ENCODE results near the gene ERBB3.
A peak's percentile ranks its signal among the peaks of the same experiment; 100 is the strongest.
"Not testable (repeated sequence)": the region's sequence is repeated elsewhere in the genome, so short reads cannot be mapped to it uniquely, and the experiment has no call there.

ERBB3 gene

DNA sequence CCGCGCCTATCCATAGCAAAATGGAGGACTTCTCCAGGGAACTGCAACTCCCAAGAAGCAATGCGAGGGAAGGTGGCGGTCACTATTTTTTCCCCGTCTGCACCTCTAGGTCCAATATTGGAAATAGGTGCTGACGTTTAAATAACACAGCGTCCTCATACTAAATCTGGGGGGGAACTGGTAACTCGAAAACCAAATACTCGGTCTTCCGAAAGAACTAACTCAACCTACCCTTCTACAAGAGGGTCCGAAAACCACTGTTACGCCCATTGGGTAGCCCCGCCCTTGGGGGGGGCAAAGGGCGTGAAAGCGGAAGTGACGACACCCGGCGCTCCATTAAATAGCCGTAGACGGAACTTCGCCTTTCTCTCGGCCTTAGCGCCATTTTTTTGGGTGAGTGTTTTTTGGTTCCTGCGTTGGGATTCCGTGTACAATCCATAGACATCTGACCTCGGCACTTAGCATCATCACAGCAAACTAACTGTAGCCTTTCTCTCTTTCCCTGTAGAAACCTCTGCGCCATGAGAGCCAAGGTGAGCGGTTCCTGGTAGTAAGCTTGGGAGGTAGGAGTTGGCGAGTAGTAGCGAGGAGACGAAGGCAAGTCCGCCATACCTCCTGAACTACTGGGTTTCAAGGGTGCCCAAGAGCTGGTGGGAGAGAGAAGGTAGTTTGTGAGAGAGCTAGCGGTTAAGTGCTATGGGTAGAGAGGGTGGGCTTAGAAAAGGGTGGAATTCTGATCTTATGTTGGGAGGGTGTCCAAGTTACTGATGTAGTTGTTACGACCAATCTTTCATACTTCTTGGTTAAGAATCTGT is 36.5 kb downstream of the ERBB3 start, which contains the start of gene RPL41:
TSS of gene RPL41 (plus strand) at position 367 of the 815 bp plus-strand sequence.
- DNase-seq: peak; percentile 92 to 96

DNA sequence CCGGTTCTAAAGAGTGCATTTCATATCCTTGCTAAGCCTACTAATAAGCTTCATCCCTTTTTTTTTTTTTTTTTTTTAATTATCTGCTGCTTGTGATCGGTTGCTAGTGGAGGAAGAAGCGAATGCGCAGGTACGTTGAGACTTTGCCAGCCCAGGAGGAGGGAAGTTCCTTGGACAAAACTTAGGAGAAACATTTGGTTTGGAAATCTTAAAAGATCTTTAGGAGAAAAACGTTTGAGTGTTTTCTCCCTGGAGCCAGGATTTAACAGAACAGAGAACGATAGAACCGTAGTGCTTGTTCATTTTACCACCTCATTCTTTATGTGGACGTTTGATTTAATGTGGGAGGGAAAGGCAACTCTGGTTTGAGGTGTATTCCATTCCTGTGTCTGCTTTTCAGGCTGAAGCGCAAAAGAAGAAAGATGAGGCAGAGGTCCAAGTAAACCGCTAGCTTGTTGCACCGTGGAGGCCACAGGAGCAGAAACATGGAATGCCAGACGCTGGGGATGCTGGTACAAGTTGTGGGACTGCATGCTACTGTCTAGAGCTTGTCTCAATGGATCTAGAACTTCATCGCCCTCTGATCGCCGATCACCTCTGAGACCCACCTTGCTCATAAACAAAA is 37.2 kb downstream of the ERBB3 start:
- not testable (repeated sequence) for DNase-seq

DNA sequence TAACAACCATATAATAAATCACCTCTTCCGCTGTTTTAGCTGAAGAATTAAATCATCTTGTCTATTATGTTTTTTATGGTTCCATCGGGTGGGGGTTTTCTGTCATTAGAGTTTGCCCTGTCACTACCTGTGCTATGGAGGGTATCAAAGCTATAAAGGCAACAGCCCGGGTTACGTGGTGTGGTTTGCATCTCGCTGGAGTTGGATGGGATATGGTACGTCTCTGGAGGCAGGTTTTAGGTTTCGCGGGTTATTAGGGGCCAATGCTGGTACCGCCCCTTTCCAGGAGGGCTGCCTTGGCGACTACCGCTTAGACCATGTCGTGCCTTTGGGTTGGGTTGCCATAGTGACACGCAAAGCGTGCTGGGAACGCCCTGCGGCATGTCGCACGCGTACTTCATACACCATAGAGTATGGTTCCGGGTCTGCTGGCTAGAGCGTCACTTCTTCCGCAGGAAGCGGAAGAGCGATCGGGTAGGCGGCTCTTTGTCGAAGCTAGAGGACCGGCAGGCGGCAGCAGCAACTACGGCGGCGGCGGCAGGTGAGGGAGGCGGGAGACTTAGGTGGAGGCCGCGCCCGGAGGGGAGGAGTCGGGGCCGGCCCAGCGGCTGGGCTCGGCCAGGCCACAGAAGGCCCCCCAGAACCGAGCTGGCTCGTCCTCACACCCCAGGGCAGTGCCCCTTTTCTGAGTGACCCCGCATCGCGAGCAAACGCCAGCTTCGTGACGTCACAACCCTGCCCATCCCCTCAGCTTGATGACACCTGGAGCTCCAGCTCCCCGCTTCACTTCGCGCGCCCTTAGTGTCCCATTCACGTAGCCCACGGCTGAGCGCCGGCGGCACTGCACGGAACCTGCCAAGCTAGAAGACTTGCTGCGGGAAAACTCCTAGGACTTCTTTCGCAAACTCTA is 38.1 kb downstream of the ERBB3 start, which contains the start of gene ZC3H10:
TSS of gene ZC3H10 (plus strand) at position 489 of the 910 bp plus-strand sequence. CDS start 2,297 bp downstream, outside the sequence.
- DNase-seq: peak; percentile 98 to 99

DNA sequence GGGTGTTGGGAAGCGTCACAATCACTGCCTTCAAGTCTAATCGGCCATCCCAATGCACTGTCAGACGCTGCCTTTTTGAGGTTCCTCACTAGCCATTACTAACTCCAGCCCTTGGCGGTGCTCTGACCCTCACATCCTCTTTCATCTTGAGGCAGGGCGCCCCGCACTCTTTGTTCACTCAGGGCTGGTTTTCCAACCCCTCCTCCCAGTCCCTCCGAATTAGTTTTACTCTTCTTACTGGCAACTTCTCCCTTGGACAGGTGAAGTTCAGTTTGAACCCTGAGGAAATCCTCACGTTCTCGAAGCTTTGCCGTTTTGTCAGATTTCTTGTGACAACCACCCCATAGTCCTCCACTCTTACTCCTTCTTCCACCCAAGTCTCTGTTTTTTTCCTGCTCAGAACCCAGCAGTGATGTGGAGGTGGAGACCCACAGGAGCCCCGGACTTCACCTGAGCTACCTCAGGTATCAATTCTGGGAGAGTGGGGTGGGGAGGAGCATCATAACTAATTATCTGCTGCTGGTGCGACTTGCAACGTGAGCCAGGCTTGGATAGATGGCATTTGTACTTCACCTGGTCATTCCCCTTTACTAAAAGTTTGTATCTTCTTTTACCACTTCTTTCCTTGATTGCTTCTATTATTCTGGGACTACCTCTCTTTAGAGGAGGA is 38.9 kb downstream of the ERBB3 start:
- no peak for DNase-seq

DNA sequence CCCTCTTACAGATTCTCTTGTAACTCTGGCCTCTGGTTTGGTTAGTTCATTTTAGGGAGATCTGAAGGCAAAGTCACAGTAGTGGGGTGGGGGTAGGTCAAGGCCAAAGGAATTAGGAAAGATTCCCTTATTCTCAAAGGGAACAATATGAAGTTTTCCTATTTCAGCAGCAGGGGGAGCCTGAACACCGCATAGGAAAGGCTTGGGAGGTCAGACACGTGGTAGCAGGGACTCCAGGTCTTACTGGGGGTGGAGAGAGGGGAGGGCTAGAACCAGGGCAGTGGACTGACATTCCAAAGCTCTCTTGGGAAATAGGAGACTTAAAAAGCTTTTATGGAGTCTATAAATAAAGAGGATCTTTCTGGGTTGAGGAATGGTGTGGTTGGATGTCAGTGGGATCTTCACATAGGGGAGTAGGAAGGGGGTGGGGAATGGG is 39.4 kb downstream of the ERBB3 start:
- peak; percentile 86 to 90 for DNase-seq

DNA sequence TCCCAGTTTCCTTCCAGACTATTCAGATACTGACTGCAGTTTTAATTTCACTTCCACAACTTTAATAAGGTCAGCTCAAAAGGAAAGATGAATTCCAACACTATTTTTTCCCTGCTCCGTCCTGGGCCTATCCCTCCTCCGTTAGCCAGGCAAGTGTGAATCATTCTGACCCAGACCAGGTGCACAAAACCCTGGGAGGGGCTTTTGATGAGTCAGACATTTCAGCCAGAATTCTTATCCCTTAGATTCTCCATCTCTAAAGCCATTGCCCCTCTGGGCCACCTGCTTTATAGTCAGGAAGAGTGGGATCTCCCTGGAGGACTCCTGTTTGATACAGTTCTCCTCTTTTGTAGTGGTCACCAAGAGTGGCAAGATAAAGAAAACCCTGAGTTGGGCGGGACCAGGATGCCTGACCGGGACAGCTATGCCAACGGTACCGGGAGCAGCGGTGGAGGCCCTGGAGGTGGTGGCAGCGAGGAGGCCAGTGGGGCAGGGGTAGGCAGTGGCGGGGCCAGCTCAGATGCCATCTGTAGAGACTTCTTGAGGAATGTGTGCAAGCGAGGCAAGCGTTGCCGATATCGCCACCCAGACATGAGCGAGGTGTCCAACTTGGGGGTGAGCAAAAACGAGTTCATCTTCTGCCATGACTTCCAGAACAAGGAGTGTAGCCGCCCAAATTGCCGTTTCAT is 40.3 kb downstream of the ERBB3 start:
- no peak for DNase-seq

DNA sequence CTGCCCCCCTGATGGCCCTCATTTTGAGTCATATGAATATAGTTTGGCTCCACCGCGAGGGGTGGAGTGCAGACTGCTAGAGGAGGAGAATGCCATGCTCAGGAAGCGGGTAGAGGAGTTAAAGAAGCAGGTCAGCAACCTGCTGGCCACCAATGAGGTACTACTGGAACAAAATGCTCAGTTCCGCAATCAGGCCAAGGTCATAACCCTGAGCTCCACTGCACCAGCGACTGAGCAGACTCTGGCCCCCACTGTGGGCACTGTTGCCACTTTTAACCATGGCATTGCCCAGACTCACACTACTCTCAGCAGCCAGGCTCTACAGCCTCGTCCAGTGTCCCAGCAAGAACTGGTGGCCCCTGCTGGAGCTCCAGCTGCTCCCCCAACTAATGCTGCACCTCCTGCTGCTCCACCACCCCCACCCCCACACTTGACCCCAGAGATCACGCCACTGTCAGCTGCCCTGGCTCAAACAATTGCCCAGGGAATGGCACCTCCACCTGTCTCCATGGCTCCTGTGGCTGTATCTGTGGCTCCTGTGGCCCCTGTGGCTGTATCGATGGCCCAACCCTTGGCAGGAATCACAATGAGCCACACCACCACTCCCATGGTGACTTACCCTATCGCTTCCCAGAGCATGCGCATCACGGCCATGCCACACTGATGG is 41.4 kb downstream of the ERBB3 start:
- no peak for DNase-seq

DNA sequence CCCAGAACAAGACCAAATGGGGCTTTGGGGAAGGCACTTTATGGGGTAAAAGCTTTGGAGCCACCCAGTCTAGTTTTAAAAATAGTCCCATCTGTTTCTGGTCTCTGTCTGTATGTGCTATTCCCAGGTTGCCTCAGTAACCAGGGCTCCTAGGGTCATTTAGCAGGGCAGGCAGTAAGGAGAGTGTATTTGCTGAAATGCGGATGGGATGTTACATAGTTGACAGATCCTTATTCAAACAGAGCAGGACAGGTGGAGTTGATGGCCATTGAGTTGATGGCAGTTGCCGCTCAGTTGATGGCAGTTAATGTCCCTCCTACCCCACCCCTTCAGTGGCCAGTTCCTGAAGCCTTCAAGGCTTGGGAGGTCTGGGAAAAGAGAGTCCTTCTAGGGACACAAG is 42.7 kb downstream of the ERBB3 start:
- DNase-seq: no peak

DNA sequence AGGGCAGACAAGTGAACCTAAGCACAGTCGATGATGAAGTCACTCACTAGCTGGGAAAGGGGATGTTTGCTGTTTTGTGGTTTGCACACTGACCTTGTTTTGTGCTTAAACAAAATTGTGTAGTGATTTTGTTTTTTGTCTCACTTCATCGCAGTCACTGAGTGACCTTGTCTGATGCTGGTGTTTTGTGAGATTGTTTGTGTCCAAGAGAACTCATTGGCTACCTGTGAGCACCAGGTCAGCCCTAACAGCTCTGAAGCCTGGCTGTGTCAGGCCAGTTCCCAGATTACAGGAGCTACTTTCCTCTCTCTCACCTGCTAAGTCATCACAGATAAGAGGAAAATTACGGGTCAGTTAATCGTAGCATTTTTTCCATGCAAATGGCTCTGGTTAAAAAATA is 44.2 kb downstream of the ERBB3 start:
- no peak for DNase-seq

DNA sequence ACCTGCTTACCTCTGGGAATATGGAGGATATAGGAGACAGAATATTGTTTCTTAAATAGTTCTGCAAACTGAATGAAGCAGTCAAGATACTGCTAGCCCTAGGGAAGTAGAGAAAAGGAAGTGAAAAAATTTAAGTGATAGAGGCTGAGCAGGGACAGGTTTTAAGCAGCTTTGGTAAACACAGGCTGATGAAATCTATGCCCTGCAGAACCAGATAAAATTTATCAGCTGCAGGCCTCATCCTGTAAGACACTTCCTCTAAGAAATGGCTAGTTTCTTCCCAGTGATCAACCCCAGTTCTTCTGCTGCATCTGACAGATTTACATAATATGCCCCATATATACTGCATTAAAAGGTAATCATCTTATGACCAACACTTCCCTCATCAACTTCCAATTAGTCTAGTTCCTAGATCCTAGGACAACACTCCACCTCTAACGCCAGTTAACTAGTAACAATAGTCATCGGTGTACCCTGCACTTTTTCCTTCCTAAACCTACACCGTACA is 46.8 kb downstream of the ERBB3 start:
- DNase-seq: no peak

DNA sequence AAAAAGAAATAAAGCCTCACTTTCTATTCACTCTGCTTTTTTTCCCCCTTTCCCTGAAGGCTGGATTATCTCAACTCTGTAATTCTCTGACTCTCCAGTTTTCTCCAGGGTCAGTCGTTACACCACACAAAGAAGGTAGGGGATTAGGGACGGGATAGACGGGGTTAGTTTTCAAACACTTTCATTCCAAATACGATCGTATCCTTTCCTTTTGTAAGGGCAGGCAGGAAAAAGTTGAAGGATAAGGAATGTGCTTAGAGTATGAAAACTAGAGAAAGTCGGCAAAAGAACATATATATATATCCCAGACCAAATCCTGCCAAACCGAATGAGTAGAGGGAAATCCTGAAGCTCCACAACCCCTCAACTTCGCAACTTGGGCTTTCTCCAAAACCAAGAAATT is 47.5 kb downstream of the ERBB3 start:
- no peak for DNase-seq

DNA sequence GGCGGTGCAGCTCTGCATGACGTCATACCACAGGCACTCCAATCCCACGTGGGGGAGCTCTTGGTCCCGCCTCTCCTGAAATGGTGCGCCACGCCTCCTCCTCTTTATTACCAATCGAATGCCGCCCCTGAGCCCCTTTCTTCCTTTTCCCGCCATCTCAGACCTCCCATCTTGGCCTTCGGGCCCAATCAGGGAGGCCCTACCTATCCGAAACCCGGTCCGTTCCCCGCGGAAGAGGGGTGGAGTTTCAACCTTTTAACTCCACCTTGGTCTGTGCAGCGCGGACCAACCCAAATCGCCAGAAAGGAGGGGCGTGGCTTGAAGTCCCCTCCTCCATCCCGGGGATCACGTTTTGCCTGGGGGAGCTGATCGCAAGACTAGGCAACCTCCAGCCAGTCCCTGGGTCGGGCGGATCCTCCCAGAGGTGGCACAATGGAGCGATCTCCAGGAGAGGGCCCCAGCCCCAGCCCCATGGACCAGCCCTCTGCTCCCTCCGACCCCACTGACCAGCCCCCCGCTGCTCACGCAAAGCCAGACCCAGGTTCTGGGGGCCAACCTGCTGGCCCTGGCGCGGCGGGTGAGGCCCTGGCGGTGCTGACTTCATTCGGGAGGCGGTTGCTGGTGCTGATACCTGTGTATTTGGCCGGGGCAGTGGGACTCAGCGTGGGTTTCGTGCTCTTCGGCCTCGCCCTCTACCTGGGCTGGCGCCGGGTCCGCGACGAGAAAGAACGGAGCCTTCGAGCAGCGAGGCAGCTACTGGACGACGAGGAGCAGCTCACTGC is 48.1 kb downstream of the ERBB3 start, which contains the start of gene ESYT1:
TSS of gene ESYT1 (plus strand) at position 380 of the 782 bp plus-strand sequence. CDS start at position 433, 53 bp downstream.
- DNase-seq: peak; percentile 99

DNA sequence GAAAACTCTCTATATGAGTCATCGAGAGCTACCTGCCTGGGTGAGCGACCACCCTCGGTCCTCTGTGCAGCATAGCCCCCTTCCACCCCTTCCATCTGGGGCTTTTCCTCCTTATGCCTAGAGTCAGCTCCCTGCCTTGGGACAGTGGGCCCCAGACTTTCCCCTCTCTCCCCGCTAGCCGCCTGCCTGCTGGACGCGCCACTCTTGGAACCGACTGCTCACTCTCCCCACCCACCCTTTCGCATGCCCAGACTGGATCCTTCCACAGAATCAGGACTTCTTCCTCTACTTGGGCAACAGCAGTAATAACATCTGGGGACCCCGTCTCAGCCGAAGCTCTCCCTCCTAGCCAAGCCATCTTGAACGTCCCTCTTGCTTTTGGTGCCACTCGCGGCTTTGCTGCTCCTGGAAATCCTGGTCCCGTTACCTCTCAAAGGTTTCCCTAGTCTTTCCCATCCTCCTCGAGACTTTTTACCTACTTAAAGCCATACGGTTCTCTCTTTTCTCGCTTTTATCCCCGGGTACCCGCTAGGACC is 48.8 kb downstream of the ERBB3 start:
- DNase-seq: peak in 1 of 2 experiments; percentile 51

DNA sequence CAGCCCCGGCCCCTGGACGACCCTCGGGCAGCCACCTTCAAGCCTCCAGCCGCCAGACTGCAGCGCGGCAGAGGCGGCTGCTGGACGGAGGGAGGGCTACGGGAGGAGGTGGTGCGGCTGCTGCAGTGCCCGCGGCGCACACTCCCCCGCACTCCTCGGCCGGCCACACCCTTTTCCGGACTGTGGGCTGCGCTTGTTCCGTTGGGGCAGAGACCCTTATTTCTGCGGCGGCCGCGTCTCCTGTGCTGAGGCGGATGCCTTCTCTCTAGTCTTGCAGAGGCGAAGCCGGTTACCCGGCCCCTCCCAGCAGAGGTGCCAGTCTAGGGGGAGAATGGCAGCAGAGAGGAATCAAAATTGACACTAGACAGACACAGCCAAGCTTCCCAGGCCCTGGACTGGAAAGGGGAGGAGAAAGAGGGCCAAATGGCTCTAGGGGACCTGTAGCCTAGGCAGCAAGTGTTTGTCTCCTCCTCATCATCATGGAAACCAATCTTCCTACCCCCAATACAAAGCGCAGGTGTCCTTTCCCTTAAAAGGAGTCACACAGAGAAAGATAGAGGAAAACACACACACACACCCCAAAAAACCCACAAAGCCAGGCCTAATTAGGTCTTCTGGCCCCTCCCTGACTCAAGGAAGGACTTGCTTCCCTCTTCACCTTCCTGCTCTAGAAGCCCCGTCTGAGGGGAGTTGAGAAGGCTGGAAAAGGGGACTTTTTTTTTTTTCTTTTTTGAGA is 49.4 kb downstream of the ERBB3 start:
- DNase-seq: peak in 1 of 2 experiments; percentile 64

DNA sequence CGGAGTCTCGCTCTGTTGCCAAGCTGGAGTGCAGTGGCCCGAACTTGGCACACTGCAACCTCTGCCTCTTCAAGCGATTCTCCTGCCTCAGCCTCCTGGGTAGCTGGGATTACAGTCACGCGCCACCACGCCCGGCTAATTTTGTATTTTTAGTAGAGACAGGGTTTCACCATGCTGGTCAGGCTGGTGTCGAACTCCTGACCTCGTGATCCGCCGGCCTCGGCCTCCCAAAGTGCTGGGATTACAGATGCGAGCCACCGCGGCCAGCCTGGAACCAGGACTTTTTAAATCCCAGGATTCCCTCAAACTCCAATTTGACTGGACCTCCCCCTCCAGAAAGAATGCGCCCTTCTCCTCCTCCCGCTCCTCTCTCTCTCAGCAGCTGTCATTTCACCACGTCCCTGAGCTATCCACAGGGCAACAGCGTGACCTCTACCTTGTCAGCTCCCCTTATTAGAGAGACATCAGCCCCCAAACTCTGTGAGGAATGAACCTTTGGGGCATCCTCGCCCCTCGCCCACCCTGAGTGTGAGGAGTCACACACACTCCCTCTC is 50.1 kb downstream of the ERBB3 start:
- no peak for DNase-seq

DNA sequence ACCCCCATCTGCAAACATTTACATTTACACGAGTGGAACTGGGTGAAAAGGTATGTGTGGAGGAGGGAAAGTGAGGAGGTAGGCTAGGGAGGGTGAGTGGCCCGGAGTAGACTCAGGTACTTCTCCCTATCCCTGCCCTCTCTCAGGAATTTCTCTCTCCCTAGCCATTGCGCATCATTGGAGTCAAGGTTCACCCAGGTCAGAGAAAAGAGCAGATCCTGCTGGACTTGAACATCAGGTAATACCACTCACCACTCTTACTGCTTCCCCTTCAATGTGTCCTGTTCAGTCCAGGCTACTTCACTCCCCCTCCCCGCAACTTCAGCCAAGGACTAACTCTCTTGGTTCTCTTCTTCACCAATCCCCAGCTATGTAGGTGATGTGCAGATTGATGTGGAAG is 50.9 kb downstream of the ERBB3 start:
- DNase-seq: no peak

DNA sequence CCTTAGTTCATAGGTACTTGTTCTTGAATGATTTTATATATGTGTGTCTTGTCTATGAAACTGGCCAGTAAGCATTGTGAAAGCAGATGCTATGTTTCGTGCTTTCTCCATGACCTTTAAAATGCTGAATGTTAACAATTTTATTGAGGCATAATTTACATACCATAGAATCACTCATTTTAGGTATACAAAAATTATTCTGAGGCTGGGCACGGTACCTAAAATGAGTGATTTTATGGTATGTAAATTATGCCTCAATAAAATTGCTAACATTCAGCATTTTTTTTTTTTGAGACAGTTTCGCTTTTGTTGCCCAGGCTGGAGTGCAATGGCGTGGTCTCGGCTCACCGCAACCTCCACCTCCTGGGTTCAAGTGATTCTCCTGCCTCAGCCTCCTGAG is 54.9 kb downstream of the ERBB3 start:
- no peak for DNase-seq

DNA sequence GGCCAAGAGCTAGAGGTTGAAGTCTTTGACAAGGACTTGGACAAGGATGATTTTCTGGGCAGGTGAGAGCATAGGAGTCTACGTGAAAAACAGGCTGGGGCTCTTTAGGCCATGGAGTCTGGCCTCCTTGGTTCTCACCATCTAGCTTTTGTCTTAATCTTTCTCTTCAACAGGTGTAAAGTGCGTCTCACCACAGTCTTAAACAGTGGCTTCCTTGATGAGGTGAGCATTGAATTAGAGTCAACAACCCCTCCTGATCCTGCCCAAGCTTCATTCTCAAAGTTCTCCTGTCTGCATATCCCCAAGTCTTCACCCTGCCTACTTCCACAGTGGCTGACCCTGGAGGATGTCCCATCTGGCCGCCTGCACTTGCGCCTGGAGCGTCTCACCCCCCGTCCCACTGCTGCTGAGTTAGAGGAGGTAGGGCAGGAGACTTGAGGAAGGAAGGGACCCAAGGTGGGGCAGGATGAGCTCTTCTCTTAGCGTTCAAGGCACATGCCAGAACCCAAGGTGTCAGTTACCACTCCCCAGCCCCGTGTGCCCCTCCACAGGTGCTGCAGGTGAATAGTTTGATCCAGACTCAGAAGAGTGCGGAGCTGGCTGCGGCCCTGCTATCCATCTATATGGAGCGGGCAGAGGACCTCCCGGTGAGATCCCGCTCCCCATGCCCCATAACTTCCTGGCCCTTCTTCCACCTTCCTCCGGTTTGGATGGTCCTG is 58.0 kb downstream of the ERBB3 start:
- no peak for DNase-seq
